Smooth muscle cell (in vitro differentiated cells): ENCODE measurements around the gene NUDT17. TPM values are rescaled to one million over a fixed set of nuclear protein-coding genes. Genes with fewer than 3 reads are reported as not detected.

Source experiments
- DNase-seq: peaks from one replicate; lab custom pipeline; 2025; ENCODE audit not compliant: unreplicated experiment; lab: John Stamatoyannopoulos, UW
- H2AFZ ChIP-seq: fragments of 200-600 bp; sonication (generic); 2 replicates; pipeline ENCODE4 v1.6.0; 2016; ENCODE audit warnings: antibody characterized with exemption, low read depth, mild to moderate bottlenecking
- H3F3A ChIP-seq: fragments of 200-600 bp; sonication (generic); 2 replicates; pipeline ENCODE4 v1.6.0; 2017; ENCODE audit warnings: antibody characterized with exemption, low read depth
- H3K27ac ChIP-seq: fragments of 200-600 bp; sonication (generic); 2 replicates; pipeline ENCODE4 v1.5.1; 2016; ENCODE audit warnings: low read depth, mild to moderate bottlenecking
- H3K27me3 ChIP-seq: fragments of 200-600 bp; sonication (generic); 2 replicates; pipeline ENCODE4 v1.6.1; 2016; ENCODE audit warnings: low read depth, mild to moderate bottlenecking
- H3K36me3 ChIP-seq: fragments of 200-600 bp; sonication (generic); 2 replicates; pipeline ENCODE4 v1.5.1; 2016; ENCODE audit warnings: low read depth
- H3K4me1 ChIP-seq: fragments of 200-600 bp; sonication (generic); 2 replicates; pipeline ENCODE4 v1.5.1; 2016; ENCODE audit warnings: low read depth
- H3K4me2 ChIP-seq: fragments of 200-600 bp; sonication (generic); 2 replicates; pipeline ENCODE4 v1.6.0; 2016; ENCODE audit warnings: mild to moderate bottlenecking
- H3K4me3 ChIP-seq: fragments of 200-600 bp; sonication (generic); 2 replicates; pipeline ENCODE4 v1.5.1; 2016; ENCODE audit warnings: mild to moderate bottlenecking
- H3K79me2 ChIP-seq: fragments of 200-600 bp; sonication (generic); 2 replicates; pipeline ENCODE4 v1.6.0; 2016; ENCODE audit warnings: low read depth, mild to moderate bottlenecking
- H3K9ac ChIP-seq: fragments of 200-600 bp; sonication (generic); 2 replicates; pipeline ENCODE4 v1.6.0; 2016; ENCODE audit warnings: low read depth
- H3K9me3 ChIP-seq: fragments of 200-600 bp; sonication (generic); replicated peaks from 2 replicates; pipeline ENCODE4 v1.5.1; 2016; ENCODE audit warnings: low read depth
- H4K20me1 ChIP-seq: fragments of 200-600 bp; sonication (generic); 2 replicates; pipeline ENCODE4 v1.6.0; 2016; ENCODE audit warnings: low read depth
- CTCF ChIP-seq: fragments of 200-600 bp; sonication (generic); IDR thresholded peaks from 2 replicates; pipeline ENCODE4 v1.5.1; 2017; ENCODE audit warnings: borderline replicate concordance, mild to moderate bottlenecking, antibody characterized with exemption; ENCODE audit not compliant: insufficient read depth, poor library complexity, severe bottlenecking
- WGBS: methylation state at CpG from one replicate; pipeline ENCODE4 v1.1.7; 2016; ENCODE audit warnings: low lambda C conversion rate; 5-methylcytosine and 5-hydroxymethylcytosine counted together
- polyA plus RNA-seq: library from polyadenylated mRNA; unstranded; fragments of >200 nt; fragmentation: Nextera tagmentation; extraction: Ambion mirVana; gene quantifications from 2 replicates; pipeline ENCODE4 v1.2.1, GENCODE V29; 2016
- total RNA-seq: library from RNA; depleted of rRNA; stranded (reverse); fragments of >200 nt; gene quantifications from 2 replicates; pipeline ENCODE4 v1.2.3, GENCODE V29; 2014

The NUDT17 gene
- total and polyA plus RNA-seq, 2 experiments from 2014 or later: 2.5 to 6.8 TPM

GRCh38 chr1:145874646-145875045 lies 29.2 kb downstream of the NUDT17 start:
- no peak overlapping the region for H3K9ac ChIP-seq
- no peak for DNase-seq
- H4K20me1 ChIP-seq: no peaks in the 10 kb centered on the region
- 96% methylated on average over 12 of the region's 12 CpGs for WGBS
- H3K4me3 ChIP-seq: no peak overlapping the region
- H3K4me2 ChIP-seq: no peak overlapping the region
- H3F3A ChIP-seq: no peaks in the 10 kb centered on the region
- no peaks in the 10 kb centered on the region for H3K27me3 ChIP-seq
- H3K9me3 ChIP-seq: no peaks in the 10 kb centered on the region
- no peak for TF ChIP-seq CTCF
- H3K27ac ChIP-seq: no peak overlapping the region
- H3K36me3 ChIP-seq: no peaks in the 10 kb centered on the region
- peaks cover 7% of the 10 kb centered on the region for H3K4me1 ChIP-seq
- H3K79me2 ChIP-seq: no peaks in the 10 kb centered on the region
- H2AFZ ChIP-seq: no peak overlapping the region

DNA sequence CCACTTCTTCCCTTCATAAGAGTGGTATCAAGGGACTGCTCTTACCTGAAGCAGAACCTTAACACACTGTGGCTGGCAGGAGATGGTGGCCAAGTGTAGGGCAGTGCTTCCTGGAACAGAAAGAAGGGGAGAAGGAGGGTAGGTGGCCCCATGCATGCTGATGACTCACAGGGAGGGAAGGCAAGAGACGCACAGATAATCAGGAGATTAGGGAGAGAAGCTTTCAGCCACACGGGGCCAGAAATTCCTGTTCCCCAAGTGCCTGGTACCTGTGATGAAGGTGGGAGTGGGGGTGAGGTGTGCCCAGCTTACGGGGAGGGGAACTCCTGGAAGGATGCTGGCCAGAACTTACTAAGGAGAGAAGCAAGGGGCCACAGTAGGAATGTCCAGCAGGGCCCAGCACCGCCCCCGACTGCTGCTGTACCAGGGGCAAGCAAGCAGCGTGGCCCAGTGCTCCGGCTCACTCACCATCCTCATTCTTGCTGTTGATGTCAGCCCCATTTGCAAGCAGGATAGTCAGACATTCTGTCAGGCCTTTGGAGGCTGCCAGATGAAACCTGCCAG lies 32.6 kb downstream of the NUDT17 start:
- DNase-seq: no peak
- Histone ChIP-seq H3K79me2 (no peaks in the 10 kb centered on the region), H3K9me3 (no peaks in the 10 kb centered on the region), H3K4me3 (no peak overlapping the region), H3K27ac (peak overlapping the region; percentile 52), H4K20me1 (no peaks in the 10 kb centered on the region), H3K4me2 (no peak overlapping the region), H3K4me1 (peaks cover 8% of the 10 kb centered on the region), H3F3A (no peaks in the 10 kb centered on the region), H3K36me3 (no peaks in the 10 kb centered on the region), H3K27me3 (no peaks in the 10 kb centered on the region), H2AFZ (no peak overlapping the region), H3K9ac (no peak overlapping the region)
- WGBS: 61% methylated on average over 7 of the region's 7 CpGs
- TF ChIP-seq CTCF: no peak

DNA sequence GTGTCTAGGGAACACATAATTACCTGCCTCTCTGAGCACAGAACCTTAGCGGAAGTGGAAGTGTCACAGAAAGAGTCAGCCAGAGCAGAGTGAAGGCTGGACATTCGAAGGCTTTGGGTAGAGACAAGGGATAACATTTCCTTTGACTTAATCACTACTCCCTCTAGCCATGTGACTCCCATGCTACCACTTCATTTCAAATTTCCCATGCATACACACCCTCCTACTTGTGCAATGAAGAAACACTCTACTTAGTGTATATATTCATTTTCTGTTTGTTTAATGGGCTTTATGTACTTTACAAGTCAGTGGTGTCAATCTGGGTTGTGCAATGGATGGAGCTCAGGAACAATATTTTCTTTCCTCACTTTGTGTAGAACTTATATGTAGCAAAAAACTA lies 33.3 kb downstream of the NUDT17 start:
- Histone ChIP-seq H3K4me1 (peaks cover 8% of the 10 kb centered on the region), H3K4me2 (no peak overlapping the region), H3K4me3 (no peak overlapping the region), H3K27me3 (peaks cover 6% of the 10 kb centered on the region), H3K79me2 (no peaks in the 10 kb centered on the region), H3K36me3 (no peaks in the 10 kb centered on the region), H4K20me1 (no peaks in the 10 kb centered on the region), H2AFZ (no peak overlapping the region), H3K27ac (peak overlapping the region; percentile 70), H3F3A (no peaks in the 10 kb centered on the region), H3K9me3 (no peaks in the 10 kb centered on the region), H3K9ac (no peak overlapping the region)
- 70% methylated on average over 2 of the region's 2 CpGs for WGBS
- TF ChIP-seq CTCF: no peak
- DNase-seq: no peak

DNA sequence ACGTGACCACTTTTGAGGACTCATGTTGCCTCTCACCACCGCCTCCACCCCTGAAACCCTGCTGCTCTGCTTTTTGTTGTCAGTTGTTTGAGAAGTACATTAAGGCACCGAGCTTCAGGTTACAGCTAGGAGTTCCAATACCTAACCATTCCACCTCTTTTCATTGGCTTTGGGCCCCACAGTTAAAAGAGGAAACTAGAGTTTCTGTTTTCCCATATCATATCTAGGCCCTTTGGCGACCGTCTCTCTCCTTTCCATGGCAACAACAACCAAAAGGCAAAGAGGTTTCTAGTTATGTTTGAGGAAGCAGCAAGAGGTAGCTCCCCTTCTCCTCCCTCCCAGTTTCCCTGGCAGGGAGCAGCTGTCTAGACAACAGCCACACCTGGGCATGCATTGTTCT lies 34.3 kb downstream of the NUDT17 start:
- H3F3A ChIP-seq: no peaks in the 10 kb centered on the region
- H3K27me3 ChIP-seq: peaks cover 16% of the 10 kb centered on the region
- H3K27ac ChIP-seq: peak overlapping the region; percentile 70
- H3K4me2 ChIP-seq: no peak overlapping the region
- 61% methylated on average over 5 of the region's 5 CpGs for WGBS
- H3K4me3 ChIP-seq: no peak overlapping the region
- no peak for DNase-seq
- no peaks in the 10 kb centered on the region for H3K36me3 ChIP-seq
- TF ChIP-seq CTCF: no peak
- no peaks in the 10 kb centered on the region for H3K79me2 ChIP-seq
- H2AFZ ChIP-seq: no peak overlapping the region
- H3K9ac ChIP-seq: no peak overlapping the region
- H3K4me1 ChIP-seq: peaks cover 8% of the 10 kb centered on the region
- no peaks in the 10 kb centered on the region for H4K20me1 ChIP-seq
- H3K9me3 ChIP-seq: no peaks in the 10 kb centered on the region
